H1 (cell line): ENCODE measurements around the gene TPST2. TPM values are rescaled to one million over a fixed set of nuclear protein-coding genes. Genes with fewer than 3 reads are reported as not detected.

ENCODE experiments used
- CTCF ChIA-PET: fragments of 300-600 bp; sonication (Branson Sonifier 250); formaldehyde crosslinking; loops from one replicate; lab custom pipeline; 2021; ENCODE audit not compliant: partially characterized antibody; lab: Charles Lee
- POLR2A ChIA-PET: fragments of 300-600 bp; sonication (Branson Sonifier 250); formaldehyde crosslinking; loops from one replicate; lab custom pipeline; 2021; ENCODE audit warnings: inconsistent platforms; ENCODE audit not compliant: partially characterized antibody; lab: Charles Lee
- DNase-seq, 2 experiments: peaks; one replicate each; pipeline versions ENCODE4 v3.0.0 to v3.0.0-alpha.2; 2010 to 2022; ENCODE audit warnings: low spot score in 2 of 2, low read depth in 1 of 2, mixed read lengths in 1 of 2
- FAIRE-seq: peaks from 2 replicates; lab custom pipeline; 2011; peaks lifted over from hg19 to GRCh38; lab: Jason Lieb, UNC
- H2AFZ ChIP-seq: 2 replicates; pipeline ENCODE4 v1.8.1; 2012; ENCODE audit warnings: low read length, inconsistent platforms
- H2AK5ac ChIP-seq: 2 replicates; pipeline ENCODE4 v1.6.1; 2013; ENCODE audit warnings: low read depth, low read length
- H2BK120ac ChIP-seq: replicated peaks from 2 replicates; pipeline ENCODE3; 2013; ENCODE audit warnings: low read depth, low read length, inconsistent platforms
- H2BK12ac ChIP-seq: 2 replicates; pipeline ENCODE4 v1.6.1; 2013; ENCODE audit warnings: low read depth, low read length
- H2BK15ac ChIP-seq: 2 replicates; pipeline ENCODE4 v1.6.1; 2013; ENCODE audit warnings: low read length
- H2BK20ac ChIP-seq: 2 replicates; pipeline ENCODE4 v1.6.1; 2013; ENCODE audit warnings: low read length
- H2BK5ac ChIP-seq: 2 replicates; pipeline ENCODE4 v1.6.1; 2013; ENCODE audit warnings: low read depth, low read length
- H3K14ac ChIP-seq: 2 replicates; pipeline ENCODE4 v1.6.1; 2013; ENCODE audit warnings: inconsistent platforms; ENCODE audit not compliant: insufficient read length
- H3K18ac ChIP-seq: 2 replicates; pipeline ENCODE4 v1.6.1; 2013; ENCODE audit warnings: low read length; ENCODE audit errors: extremely low read depth
- H3K23ac ChIP-seq: 2 replicates; pipeline ENCODE4 v1.6.1; 2013; ENCODE audit warnings: inconsistent platforms; ENCODE audit not compliant: insufficient read length
- H3K23me2 ChIP-seq: 2 replicates; pipeline ENCODE4 v1.6.1; 2013; ENCODE audit warnings: low read depth, low read length
- H3K27ac ChIP-seq: 2 replicates; pipeline ENCODE4 v1.6.1; 2011; ENCODE audit warnings: low read depth, low read length, inconsistent platforms
- H3K27me3 ChIP-seq, 4 experiments: replicated peaks in 1 of 4; 1 replicate in 1 of 4; 2 replicates in 3 of 4; pipeline versions ENCODE4 v1.6.1 to v1.8.1; 2011 to 2013; ENCODE audit warnings: low read length in 3 of 4, mild to moderate bottlenecking in 3 of 4, inconsistent platforms in 2 of 4, mixed read lengths in 2 of 4, moderate library complexity in 1 of 4; ENCODE audit not compliant: control insufficient read depth in 3 of 4, insufficient read depth in 3 of 4; ENCODE audit errors: extremely low read depth in 1 of 4
- H3K36me3 ChIP-seq, 4 experiments: 2 replicates each; pipeline versions ENCODE4 v1.6.1 to v1.8.1; 2011 to 2013; ENCODE audit warnings: mild to moderate bottlenecking in 4 of 4, low read length in 3 of 4, moderate library complexity in 2 of 4, control low read depth in 1 of 4, inconsistent platforms in 1 of 4; ENCODE audit not compliant: insufficient read depth in 4 of 4, control insufficient read depth in 2 of 4
- H3K4ac ChIP-seq: replicated peaks from 2 replicates; pipeline ENCODE3; 2013; ENCODE audit warnings: low read length, low read depth, mixed read lengths, inconsistent platforms; ENCODE audit not compliant: insufficient read length
- H3K4me1 ChIP-seq, 4 experiments: replicated peaks in 1 of 4; 1 replicate in 1 of 4; 2 replicates in 3 of 4; pipeline versions ENCODE4 v1.6.1 to v1.8.1; 2011 to 2013; ENCODE audit warnings: low read length in 3 of 4, inconsistent platforms in 2 of 4, mixed read lengths in 1 of 4; ENCODE audit not compliant: insufficient read depth in 4 of 4, control insufficient read depth in 3 of 4
- H3K4me2 ChIP-seq, 2 experiments: 2 replicates each; pipeline versions ENCODE4 v1.6.1 to v1.8.1; 2011 to 2013; ENCODE audit warnings: low read depth in 2 of 2, low read length in 2 of 2, control low read depth in 1 of 2, inconsistent platforms in 1 of 2, mild to moderate bottlenecking in 1 of 2; ENCODE audit not compliant: insufficient read depth in 1 of 2
- H3K4me3 ChIP-seq, 4 experiments: fragments of 200-600, 300-600 bp in 1 of 4; sonication (generic), shearing (Covaris generic), sonication (Bioruptor Twin) in 1 of 4; 2 replicates each; pipeline versions ENCODE4 v1.5.1 to v1.8.1; 2011 to 2016; ENCODE audit warnings: low read length in 4 of 4, low read depth in 3 of 4, control low read depth in 2 of 4, inconsistent platforms in 2 of 4, mild to moderate bottlenecking in 2 of 4, mixed read lengths in 1 of 4, moderate library complexity in 1 of 4; ENCODE audit not compliant: insufficient read depth in 2 of 4; ENCODE audit errors: extremely low read depth in 1 of 4
- H3K56ac ChIP-seq: replicated peaks from 2 replicates; pipeline ENCODE3; 2013; ENCODE audit warnings: low read depth, mild to moderate bottlenecking, mixed read lengths, low read length, inconsistent platforms; ENCODE audit not compliant: insufficient read length
- H3K79me1 ChIP-seq: 2 replicates; pipeline ENCODE4 v1.6.1; 2013; ENCODE audit warnings: low read depth, low read length, control low read depth
- H3K79me2 ChIP-seq, 2 experiments: 2 replicates each; pipeline versions ENCODE4 v1.6.1 to v1.8.1; 2012 to 2013; ENCODE audit warnings: low read length in 2 of 2, mild to moderate bottlenecking in 2 of 2, inconsistent platforms in 1 of 2; ENCODE audit not compliant: insufficient read depth in 2 of 2, control insufficient read depth in 1 of 2
- H3K9ac ChIP-seq, 4 experiments: replicated peaks in 1 of 4; 1 replicate in 1 of 4; 2 replicates in 3 of 4; pipeline versions ENCODE4 v1.6.1 to v1.8.1; 2011 to 2013; ENCODE audit warnings: low read depth in 3 of 4, low read length in 3 of 4, control low read depth in 2 of 4, mild to moderate bottlenecking in 2 of 4, moderate library complexity in 2 of 4, inconsistent platforms in 1 of 4; ENCODE audit errors: extremely low read depth in 1 of 4
- H3K9me3 ChIP-seq, 2 experiments: 2 replicates each; pipeline versions ENCODE4 v1.6.1 to v1.8.1; 2012 to 2013; ENCODE audit warnings: mild to moderate bottlenecking in 2 of 2, moderate library complexity in 2 of 2, control low read depth in 1 of 2, inconsistent platforms in 1 of 2, low read depth in 1 of 2, low read length in 1 of 2, mixed read lengths in 1 of 2; ENCODE audit not compliant: insufficient read depth in 2 of 2
- H4K20me1 ChIP-seq, 2 experiments: replicated peaks in 1 of 2; 2 replicates each; pipeline versions ENCODE3 to v1.8.1; 2011 to 2013; ENCODE audit warnings: inconsistent platforms in 2 of 2, low read length in 2 of 2, mild to moderate bottlenecking in 1 of 2; ENCODE audit not compliant: insufficient read depth in 2 of 2, control insufficient read depth in 1 of 2
- H4K5ac ChIP-seq: 2 replicates; pipeline ENCODE4 v1.6.1; 2013; ENCODE audit warnings: low read length, low read depth, mixed read lengths, inconsistent platforms; ENCODE audit not compliant: insufficient read length
- H4K8ac ChIP-seq: 2 replicates; pipeline ENCODE4 v1.8.0; 2013; ENCODE audit warnings: mild to moderate bottlenecking, moderate library complexity, low read length, inconsistent platforms; ENCODE audit not compliant: insufficient read depth; ENCODE audit errors: extremely low read depth
- H4K91ac ChIP-seq: replicated peaks from 2 replicates; pipeline ENCODE3; 2013; ENCODE audit warnings: low read length, mixed read lengths, inconsistent platforms; ENCODE audit not compliant: insufficient read length
- SRF ChIP-seq: IDR thresholded peaks from 2 replicates; pipeline ENCODE4 v1.6.1; 2011; ENCODE audit warnings: mild to moderate bottlenecking, low read depth, low read length, moderate library complexity
- WGBS, 2 experiments: shearing (Covaris generic) in 1 of 2; methylation state at CpG; one replicate each; pipeline versions ENCODE4 v1.1.6 to v1.1.7; 2013 to 2015; ENCODE audit warnings: low lambda C conversion rate in 2 of 2, mixed read lengths in 2 of 2, inconsistent platforms in 1 of 2, low coverage in 1 of 2, missing lambda C conversion rate in 1 of 2; ENCODE audit not compliant: insufficient replicate concordance in 2 of 2, insufficient coverage in 1 of 2, insufficient read length in 1 of 2; ENCODE audit errors: extremely low coverage in 1 of 2, missing lambda C conversion rate in 1 of 2; 5-methylcytosine and 5-hydroxymethylcytosine counted together
- polyA plus RNA-seq, 7 experiments: library from polyadenylated mRNA; depleted of rRNA in 3 of 7; stranded (reverse) in 5 of 7; unstranded in 2 of 7; fragments of >200 nt in 5 of 7; fragments of 200-250 nt in 2 of 7; gene quantifications; 1 replicate in 5 of 7; 2 replicates in 1 of 7; 4 replicates in 1 of 7; pipeline versions ENCODE4 v1.2.1 to v1.2.3, GENCODE V29; 2011 to 2013; ENCODE audit warnings: missing spikeins in 2 of 7, mixed read lengths in 2 of 7
- total RNA-seq: library from RNA; stranded (reverse); fragmentation: NEBNext Ultra II Directional; extraction: Animal tissue kit (Norgen Biotek cat#: 25700); gene quantifications from 2 replicates; pipeline ENCODE4 v1.2.1, GENCODE V29; 2021
- TF ChIP-seq, protein P1 (sequence below), 3 experiments: IDR thresholded peaks; 1 replicate in 2 of 3; 2 replicates in 1 of 3; pipeline versions ENCODE4 v1.5.1 to v1.6.1; 2011; ENCODE audit warnings: low read length in 3 of 3, mild to moderate bottlenecking in 3 of 3, inconsistent platforms in 2 of 3, low read depth in 1 of 3, moderate library complexity in 1 of 3; ENCODE audit not compliant: insufficient read depth in 1 of 3; ENCODE audit errors: control extremely low read depth in 1 of 3

The TPST2 gene
- total and polyA plus RNA-seq, 2 of the 8 experiments (the other 6 are each of a cell fraction or from before 2014, with no cell fraction given), result 58.8 to 143 TPM

GRCh38 chr22:26604368-26604767 lies 14.4 kb upstream of the TPST2 start:
- Histone ChIP-seq H2BK5ac (no peak overlapping the region), H3K56ac (no peak overlapping the region), H3K79me2 (no peaks in the 10 kb centered on the region), H2BK20ac (no peak overlapping the region), H2AK5ac (no peak overlapping the region), H4K8ac (no peak overlapping the region), H4K20me1 (no peaks in the 10 kb centered on the region), H3K27me3 (peaks cover 0 to 1% (median 0%) of the 10 kb centered on the region in 4 experiments; a peak in 1 of 7 replicates), H3K27ac (no peak overlapping the region), H2BK120ac (no peak overlapping the region), H3K4ac (no peak overlapping the region), H2BK12ac (0 out of 2 replicates have a peak overlapping the region, but pooled peaks have one; percentile 60), H3K4me1 (peaks cover 0 to 10% (median 4%) of the 10 kb centered on the region in 4 experiments; a peak in 5 of 7 replicates), H3K9me3 (no peaks in the 10 kb centered on the region), H2BK15ac (no peak overlapping the region), H4K5ac (no peak overlapping the region), H3K9ac (no peak overlapping the region), H4K91ac (peak overlapping the region; percentile 9), H3K4me2 (no peak overlapping the region), H3K36me3 (no peaks in the 10 kb centered on the region), H3K14ac (no peak overlapping the region), H3K23ac (no peak overlapping the region), H3K18ac (no peak overlapping the region), H3K23me2 (peaks cover 3% of the 10 kb centered on the region; the same call in 1 of the 2 replicates), H3K79me1 (no peaks in the 10 kb centered on the region; the same call in 1 of the 2 replicates), H2AFZ (no peak overlapping the region), H3K4me3 (no peak overlapping the region)
- ChIA-PET POLR2A (no interaction called here), CTCF (interaction anchor here (0.9 kb wide), 1 partner anchor 99 kb away, joined by 3 read pairs; no protein-coding TSS in a partner anchor)
- no peak for TF ChIP-seq SRF
- TF ChIP-seq, protein P1, sequence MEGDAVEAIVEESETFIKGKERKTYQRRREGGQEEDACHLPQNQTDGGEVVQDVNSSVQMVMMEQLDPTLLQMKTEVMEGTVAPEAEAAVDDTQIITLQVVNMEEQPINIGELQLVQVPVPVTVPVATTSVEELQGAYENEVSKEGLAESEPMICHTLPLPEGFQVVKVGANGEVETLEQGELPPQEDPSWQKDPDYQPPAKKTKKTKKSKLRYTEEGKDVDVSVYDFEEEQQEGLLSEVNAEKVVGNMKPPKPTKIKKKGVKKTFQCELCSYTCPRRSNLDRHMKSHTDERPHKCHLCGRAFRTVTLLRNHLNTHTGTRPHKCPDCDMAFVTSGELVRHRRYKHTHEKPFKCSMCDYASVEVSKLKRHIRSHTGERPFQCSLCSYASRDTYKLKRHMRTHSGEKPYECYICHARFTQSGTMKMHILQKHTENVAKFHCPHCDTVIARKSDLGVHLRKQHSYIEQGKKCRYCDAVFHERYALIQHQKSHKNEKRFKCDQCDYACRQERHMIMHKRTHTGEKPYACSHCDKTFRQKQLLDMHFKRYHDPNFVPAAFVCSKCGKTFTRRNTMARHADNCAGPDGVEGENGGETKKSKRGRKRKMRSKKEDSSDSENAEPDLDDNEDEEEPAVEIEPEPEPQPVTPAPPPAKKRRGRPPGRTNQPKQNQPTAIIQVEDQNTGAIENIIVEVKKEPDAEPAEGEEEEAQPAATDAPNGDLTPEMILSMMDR (IDR thresholded peaks at IDR 0.05; ENCODE audit: control extremely low read depth in 1 of 3, insufficient read depth in 1 of 3, low read depth in 1 of 3, low read length in 3 of 3), result peak in 1 of 3 experiments; percentile 1; a peak in 1 of 4 replicates
- WGBS, 2 experiments, result 73% methylated on average over 1 of the region's 1 CpG; no CpG with 5 or more reads in 1 of the 2 experiments
- FAIRE-seq, result no peak
- no peak for DNase-seq
